HCT116 (cell line): ENCODE data around the gene PRPF19. TPM values are rescaled to one million over a fixed set of nuclear protein-coding genes. Genes with fewer than 3 reads are reported as not detected.

ENCODE experiments used
- ATAC-seq: fragments of 200-7000 bp; cut with Tn5 transposase; 2 replicates; pipeline ENCODE4 v1.9.1; 2020; ENCODE audit warnings: mild to moderate bottlenecking, moderate library complexity
- BruUV-seq: library from RNA; stranded (reverse); fragments of 400-500 nt; replicated peaks from 2 replicates; lab custom pipeline; 2021; lab: Mats Ljungman, UMichigan
- CTCF ChIA-PET: fragments of 300-600 bp; sonication (Branson Sonifier 250); formaldehyde crosslinking; loops from one replicate; lab custom pipeline; 2021; ENCODE audit warnings: antibody characterized with exemption; lab: Charles Lee
- POLR2A ChIA-PET: fragments of 300-600, 350-600 bp; sonication (Branson Sonifier 250); formaldehyde crosslinking; loops from one replicate; lab custom pipeline; 2021; ENCODE audit warnings: antibody characterized with exemption; lab: Charles Lee
- RAD21 ChIA-PET, 2 experiments: fragments of 300-600 bp; sonication (Branson Sonifier 250); formaldehyde crosslinking; loops; one replicate each; lab custom pipeline; 2023; ENCODE audit warnings: low total read pairs in 2 of 2; ENCODE audit not compliant: uncharacterized antibody in 2 of 2, unreplicated experiment in 2 of 2, low non-redundant PET in 1 of 2; lab: Charles Lee
- DNase-seq: peaks from one replicate; pipeline ENCODE4 v3.0.0-alpha.2; 2010; ENCODE audit warnings: low read depth, low spot score
- H2AFZ ChIP-seq: fragments of 200-600 bp; shearing (Covaris generic), sonication (generic); 2 replicates; pipeline ENCODE4 v1.6.1; 2017; ENCODE audit warnings: low read depth, mixed run types, mixed read lengths, antibody characterized with exemption, low read length; ENCODE audit not compliant: poor library complexity, severe bottlenecking
- H3K27ac ChIP-seq: 2 replicates; pipeline ENCODE4 v1.5.1; 2012; ENCODE audit warnings: low read depth, low read length
- H3K27me3 ChIP-seq: fragments of 200-600 bp; sonication (generic); 2 replicates; pipeline ENCODE4 v1.6.1; 2016; ENCODE audit warnings: mixed run types, low read length, mixed read lengths; ENCODE audit not compliant: insufficient read depth
- H3K36me3 ChIP-seq, 2 experiments: fragments of 200-500 bp in 1 of 2; fragments of 200-600 bp in 1 of 2; sonication (Bioruptor generic) in 1 of 2; sonication (generic) in 1 of 2; 2 replicates each; pipeline versions ENCODE4 v1.5.1 to v1.6.1; 2014 to 2016; ENCODE audit warnings: low read length in 2 of 2, inconsistent platforms in 1 of 2, mixed read lengths in 1 of 2, mixed run types in 1 of 2; ENCODE audit not compliant: insufficient read depth in 2 of 2, control insufficient read depth in 1 of 2
- H3K4me1 ChIP-seq, 2 experiments: fragments of 200-600 bp in 1 of 2; sonication (generic) in 1 of 2; 2 replicates each; pipeline versions ENCODE4 v1.5.1 to v1.6.1; 2012 to 2017; ENCODE audit warnings: low read length in 2 of 2, inconsistent platforms in 1 of 2, mild to moderate bottlenecking in 1 of 2, mixed read lengths in 1 of 2, mixed run types in 1 of 2, moderate library complexity in 1 of 2; ENCODE audit not compliant: insufficient read depth in 2 of 2, control insufficient read depth in 1 of 2
- H3K4me2 ChIP-seq: fragments of 200-600 bp; sonication (generic); 2 replicates; pipeline ENCODE4 v1.6.1; 2017; ENCODE audit warnings: mixed run types, low read length, mixed read lengths
- H3K4me3 ChIP-seq, 2 experiments: fragments of 200-600 bp in 1 of 2; sonication (generic) in 1 of 2; replicated peaks in 1 of 2; 2 replicates each; pipeline ENCODE4 v1.5.1; 2011 to 2016; ENCODE audit warnings: low read length in 2 of 2, control low read depth in 1 of 2, low read depth in 1 of 2, mild to moderate bottlenecking in 1 of 2, mixed read lengths in 1 of 2, mixed run types in 1 of 2
- H3K79me2 ChIP-seq: fragments of 200-600 bp; sonication (generic); 2 replicates; pipeline ENCODE4 v1.6.1; 2017; ENCODE audit warnings: mild to moderate bottlenecking, mixed run types, low read length, moderate library complexity, mixed read lengths; ENCODE audit not compliant: insufficient read depth
- H3K9ac ChIP-seq: fragments of 200-600 bp; sonication (generic); 2 replicates; pipeline ENCODE4 v1.6.1; 2016; ENCODE audit warnings: low read length, mixed read lengths
- H3K9me2 ChIP-seq: fragments of 200-600 bp; sonication (generic), shearing (Covaris generic); 2 replicates; pipeline ENCODE4 v1.6.1; 2017; ENCODE audit warnings: mixed run types, mild to moderate bottlenecking, moderate library complexity; ENCODE audit not compliant: insufficient read depth
- H3K9me3 ChIP-seq, 2 experiments: fragments of 200-500 bp in 1 of 2; fragments of 200-600 bp in 1 of 2; sonication (Bioruptor generic) in 1 of 2; sonication (generic) in 1 of 2; 2 replicates each; pipeline ENCODE4 v1.6.1; 2014 to 2017; ENCODE audit warnings: low read length in 2 of 2, mixed read lengths in 2 of 2, inconsistent platforms in 1 of 2, low read depth in 1 of 2, mild to moderate bottlenecking in 1 of 2, mixed run types in 1 of 2, moderate library complexity in 1 of 2; ENCODE audit not compliant: control insufficient read depth in 1 of 2, insufficient read depth in 1 of 2
- H4K20me1 ChIP-seq: fragments of 200-600 bp; sonication (generic), shearing (Covaris generic); 2 replicates; pipeline ENCODE4 v1.6.1; 2017; ENCODE audit warnings: mixed run types, mild to moderate bottlenecking, moderate library complexity; ENCODE audit not compliant: insufficient read depth
- CEBPB ChIP-seq: IDR thresholded peaks from 2 replicates; pipeline ENCODE4 v1.6.1; 2012; ENCODE audit warnings: low read depth
- CTCF ChIP-seq, 3 experiments: fragments of 200-600 bp in 1 of 3; sonication (generic) in 1 of 3; IDR thresholded peaks in 2 of 3; conservative IDR thresholded peaks in 1 of 3; 2 replicates each; pipeline ENCODE4 v1.5.1; 2012 to 2017; ENCODE audit warnings: low read depth in 2 of 3, low read length in 2 of 3, antibody characterized with exemption in 1 of 3, borderline replicate concordance in 1 of 3, control low read depth in 1 of 3, mild to moderate bottlenecking in 1 of 3, mixed read lengths in 1 of 3, mixed run types in 1 of 3, moderate library complexity in 1 of 3; ENCODE audit not compliant: insufficient read depth in 1 of 3
- EGR1 ChIP-seq: IDR thresholded peaks from 2 replicates; pipeline ENCODE4 v1.6.1; 2012; ENCODE audit warnings: low read depth
- EZH2phosphoT487 ChIP-seq: fragments of 200-600 bp; IDR thresholded peaks from 2 replicates; pipeline ENCODE4 v1.6.1; 2018; ENCODE audit warnings: antibody characterized with exemption, borderline replicate concordance
- FOSL1 ChIP-seq: IDR thresholded peaks from 2 replicates; pipeline ENCODE4 v1.6.1; 2012; ENCODE audit warnings: low read depth
- JUND ChIP-seq: IDR thresholded peaks from 2 replicates; pipeline ENCODE4 v1.6.1; 2012
- POLR2A ChIP-seq: IDR thresholded peaks from 2 replicates; pipeline ENCODE4 v1.7.0; 2011; ENCODE audit warnings: borderline replicate concordance; ENCODE audit not compliant: insufficient read depth, insufficient read length; ENCODE audit errors: extremely low read depth
- POLR2AphosphoS5 ChIP-seq: IDR thresholded peaks from 2 replicates; pipeline ENCODE4 v1.6.1; 2011; ENCODE audit warnings: mild to moderate bottlenecking, low read depth, low read length, moderate library complexity
- RAD21 ChIP-seq: IDR thresholded peaks from 2 replicates; pipeline ENCODE4 v1.6.1; 2012; ENCODE audit warnings: low read depth, mild to moderate bottlenecking
- REST ChIP-seq: IDR thresholded peaks from 2 replicates; pipeline ENCODE4 v1.6.1; 2012; ENCODE audit warnings: low read depth
- SP1 ChIP-seq: IDR thresholded peaks from 2 replicates; pipeline ENCODE4 v1.6.1; 2012; ENCODE audit warnings: low read depth
- SRF ChIP-seq: IDR thresholded peaks from 2 replicates; pipeline ENCODE4 v1.6.1; 2012; ENCODE audit warnings: low read depth
- YY1 ChIP-seq: IDR thresholded peaks from 2 replicates; pipeline ENCODE4 v1.6.1; 2011; ENCODE audit warnings: low read length, low read depth, moderate library complexity, mild to moderate bottlenecking; ENCODE audit not compliant: insufficient replicate concordance; ENCODE audit errors: extremely low read depth
- ZFX ChIP-seq: fragments of 450-650 bp; IDR thresholded peaks from 2 replicates; pipeline ENCODE4 v1.6.1; 2017
- intact Hi-C: fragments of 100-400 bp; cut with micrococcal nuclease; formaldehyde crosslinking; loops from 2 replicates; pipeline ENCODE4 v1.10.0; 2022
- total RNA-seq: library from RNA; stranded (reverse); gene quantifications from one replicate; pipeline ENCODE4 v1.2.1, GENCODE V29; 2021; ENCODE audit not compliant: unreplicated experiment
- TF ChIP-seq, protein P1 (sequence below): IDR thresholded peaks from 2 replicates; pipeline ENCODE4 v1.6.1; 2011; ENCODE audit warnings: mild to moderate bottlenecking, low read length, moderate library complexity; ENCODE audit not compliant: insufficient replicate concordance; ENCODE audit errors: extremely low read depth
- TF ChIP-seq, protein P2 (sequence below): IDR thresholded peaks from 2 replicates; pipeline ENCODE4 v1.6.1; 2012

The PRPF19 gene
- total RNA-seq, 1 experiment from 2014 or later, result 156 TPM

DNA sequence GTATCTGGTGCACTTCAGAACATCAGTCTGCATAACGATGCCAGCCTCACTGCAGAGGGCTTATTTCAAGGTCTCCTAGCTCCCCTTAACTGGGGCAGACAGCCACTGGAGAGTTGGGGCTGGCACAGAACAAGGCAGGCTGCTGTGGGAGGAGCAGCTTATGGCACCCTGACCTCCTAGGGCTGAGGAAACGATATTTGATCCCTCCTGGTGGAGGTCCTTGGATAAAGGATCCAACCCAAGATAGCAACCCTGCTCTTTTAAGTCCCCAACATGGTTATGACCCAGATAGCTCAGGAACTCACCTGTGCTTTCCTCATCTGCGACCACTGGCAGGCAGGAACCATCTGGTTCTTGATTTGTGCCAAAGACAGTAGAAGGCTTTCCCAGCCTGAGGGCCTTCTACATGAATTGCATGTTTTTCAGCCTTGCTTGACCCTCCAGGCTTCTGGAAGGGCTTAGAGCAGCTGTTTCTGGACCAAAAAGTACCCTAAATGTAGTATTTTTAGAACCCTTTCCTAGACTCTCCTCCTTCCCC lies 10.4 kb upstream of the PRPF19 start (continued):
- TF ChIP-seq, protein P1, sequence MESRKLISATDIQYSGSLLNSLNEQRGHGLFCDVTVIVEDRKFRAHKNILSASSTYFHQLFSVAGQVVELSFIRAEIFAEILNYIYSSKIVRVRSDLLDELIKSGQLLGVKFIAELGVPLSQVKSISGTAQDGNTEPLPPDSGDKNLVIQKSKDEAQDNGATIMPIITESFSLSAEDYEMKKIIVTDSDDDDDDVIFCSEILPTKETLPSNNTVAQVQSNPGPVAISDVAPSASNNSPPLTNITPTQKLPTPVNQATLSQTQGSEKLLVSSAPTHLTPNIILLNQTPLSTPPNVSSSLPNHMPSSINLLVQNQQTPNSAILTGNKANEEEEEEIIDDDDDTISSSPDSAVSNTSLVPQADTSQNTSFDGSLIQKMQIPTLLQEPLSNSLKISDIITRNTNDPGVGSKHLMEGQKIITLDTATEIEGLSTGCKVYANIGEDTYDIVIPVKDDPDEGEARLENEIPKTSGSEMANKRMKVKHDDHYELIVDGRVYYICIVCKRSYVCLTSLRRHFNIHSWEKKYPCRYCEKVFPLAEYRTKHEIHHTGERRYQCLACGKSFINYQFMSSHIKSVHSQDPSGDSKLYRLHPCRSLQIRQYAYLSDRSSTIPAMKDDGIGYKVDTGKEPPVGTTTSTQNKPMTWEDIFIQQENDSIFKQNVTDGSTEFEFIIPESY, result no peak

GRCh38 chr11:60915248-60915914 lies 9.0 kb upstream of the PRPF19 start:
- intact Hi-C loops, result loop anchor here (10.0 kb wide), 1 partner anchor 269 kb away; no protein-coding TSS in a partner anchor
- Histone ChIP-seq H3K27ac (peak overlapping the region; percentile 61), H3K27me3 (no peaks in the 10 kb centered on the region), H3K9ac (peak overlapping the region; percentile 73), H2AFZ (no peak overlapping the region), H3K9me2 (no peaks in the 10 kb centered on the region), H3K4me3 (peak overlapping the region; percentile 61 to 67), H3K4me2 (peak overlapping the region; percentile 89), H3K9me3 (no peaks in the 10 kb centered on the region), H3K4me1 (peaks cover 26 to 66% of the 10 kb centered on the region in 2 experiments), H4K20me1 (no peaks in the 10 kb centered on the region; the same call in 1 of the 2 replicates), H3K36me3 (peaks cover 4 to 8% of the 10 kb centered on the region in 2 experiments; a peak in 2 of 4 replicates), H3K79me2 (peaks cover 57% of the 10 kb centered on the region)
- ATAC-seq (peak; percentile 71), DNase-seq (peak; percentile 41)
- ChIA-PET POLR2A (interaction anchor here (0.9 kb wide), 1 partner anchor 10 kb away, joined by 4 read pairs; no protein-coding TSS in a partner anchor), RAD21 (no interaction called here), CTCF (interaction anchor here (0.6 to 2.1 kb wide), 6 partner anchors 11 to 271 kb away, joined by 3 to 13 read pairs (median 4); no protein-coding TSS in a partner anchor)
- TSS peak; percentile 48 for BruUV-seq
- peak; percentile 29 to 68 (median 34); a peak in 4 of 6 replicates for TF ChIP-seq CTCF (IDR thresholded peaks at IDR 0.05 in 2 of 3, conservative IDR thresholded peaks at IDR 0.05 in 1 of 3; ENCODE audit: borderline replicate concordance in 1 of 3, insufficient read depth in 1 of 3, low read depth in 2 of 3, low read length in 2 of 3)
- TF ChIP-seq ZFX, result no peak
- peak; percentile 58 for TF ChIP-seq RAD21
- TF ChIP-seq CEBPB, result no peak
- no peak for TF ChIP-seq SP1
- TF ChIP-seq FOSL1, result 0 out of 2 replicates have a peak, but pooled peaks have one; percentile 31
- TF ChIP-seq POLR2AphosphoS5, result 0 out of 2 replicates have a peak, but pooled peaks have one; percentile 23
- no peak for TF ChIP-seq EZH2phosphoT487
- TF ChIP-seq REST, result no peak
- no peak for TF ChIP-seq POLR2A
- peak; percentile 45; the same call in 1 of the 2 replicates for TF ChIP-seq JUND
- no peak for TF ChIP-seq SRF
- TF ChIP-seq EGR1, result no peak
- TF ChIP-seq, protein P2, sequence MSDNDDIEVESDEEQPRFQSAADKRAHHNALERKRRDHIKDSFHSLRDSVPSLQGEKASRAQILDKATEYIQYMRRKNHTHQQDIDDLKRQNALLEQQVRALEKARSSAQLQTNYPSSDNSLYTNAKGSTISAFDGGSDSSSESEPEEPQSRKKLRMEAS, result 0 out of 2 replicates have a peak, but pooled peaks have one; percentile 26
- no peak for TF ChIP-seq YY1
